K562 (cell line): ENCODE data around the gene PSMB10.

Experiments
- CREM ChIP-seq: IDR thresholded peaks from 2 replicates; pipeline ENCODE4 v1.6.1; 2014; ENCODE audit warnings: antibody characterized with exemption, low read depth
- EZH2 ChIP-seq: IDR thresholded peaks from 2 replicates; pipeline ENCODE4 v1.6.1; 2012; ENCODE audit warnings: low read depth, mild to moderate bottlenecking, inconsistent platforms, low read length, borderline replicate concordance
- HDAC1 ChIP-seq, 2 experiments: fragments of 450-650 bp; IDR thresholded peaks; 2 replicates each; pipeline ENCODE4 v1.6.1; 2016 to 2017; ENCODE audit warnings: inconsistent platforms in 1 of 2, mild to moderate bottlenecking in 1 of 2, moderate library complexity in 1 of 2
- ID3 ChIP-seq, 2 experiments: fragments of 250-450 bp in 1 of 2; fragments of 450-650 bp in 1 of 2; sonication (Bioruptor Pico) in 1 of 2; IDR thresholded peaks; 2 replicates each; pipeline versions ENCODE4 v1.6.1 to v1.8.0; 2016 to 2021; ENCODE audit warnings: mild to moderate bottlenecking in 2 of 2, moderate library complexity in 2 of 2, missing compliant biosample characterization in 1 of 2, missing genetic modification characterization in 1 of 2
- PCBP1 ChIP-seq: fragments of 200-400 bp; formaldehyde crosslinking; IDR thresholded peaks from 2 replicates; pipeline ENCODE4 v1.6.1; 2018; ENCODE audit warnings: mild to moderate bottlenecking, low read depth, low read length; ENCODE audit not compliant: poor library complexity, severe bottlenecking
- TF ChIP-seq, protein P1 (sequence below): sonication (generic); formaldehyde crosslinking; IDR thresholded peaks from 2 replicates; pipeline ENCODE4 v1.9.0; 2022; ENCODE audit warnings: mild to moderate bottlenecking, missing genetic modification reagents

GRCh38 chr16:67928147-67928546 is 8.5 kb downstream of the PSMB10 start:
- TF ChIP-seq CREM = no peak
- no peak for TF ChIP-seq HDAC1 (IDR thresholded peaks at IDR 0.05)
- no peak for TF ChIP-seq PCBP1
- TF ChIP-seq, protein P1, sequence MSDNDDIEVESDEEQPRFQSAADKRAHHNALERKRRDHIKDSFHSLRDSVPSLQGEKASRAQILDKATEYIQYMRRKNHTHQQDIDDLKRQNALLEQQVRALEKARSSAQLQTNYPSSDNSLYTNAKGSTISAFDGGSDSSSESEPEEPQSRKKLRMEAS = no peak
- no peak for TF ChIP-seq EZH2
- TF ChIP-seq ID3 (CRISPR knock-in tag; IDR thresholded peaks at IDR 0.05) = no peak
- TF ChIP-seq ID3 (tag; IDR thresholded peaks at IDR 0.05) = no peak
